Activated CD8-positive, alpha-beta memory T cell treated with anti-CD3 and anti-CD28 coated beads, Interleukin-2, amount 50 U/mL, for 24 hours (primary cell): ENCODE results near the gene USF2.
"Not testable (repeated sequence)": the region's sequence is repeated elsewhere in the genome, so short reads cannot be mapped to it uniquely, and the experiment has no call there.

Experiments used
- DNase-seq: peaks from one replicate; pipeline ENCODE4 v3.0.0-alpha.2; 2020; ENCODE audit errors: extremely low read depth

Gene USF2

DNA sequence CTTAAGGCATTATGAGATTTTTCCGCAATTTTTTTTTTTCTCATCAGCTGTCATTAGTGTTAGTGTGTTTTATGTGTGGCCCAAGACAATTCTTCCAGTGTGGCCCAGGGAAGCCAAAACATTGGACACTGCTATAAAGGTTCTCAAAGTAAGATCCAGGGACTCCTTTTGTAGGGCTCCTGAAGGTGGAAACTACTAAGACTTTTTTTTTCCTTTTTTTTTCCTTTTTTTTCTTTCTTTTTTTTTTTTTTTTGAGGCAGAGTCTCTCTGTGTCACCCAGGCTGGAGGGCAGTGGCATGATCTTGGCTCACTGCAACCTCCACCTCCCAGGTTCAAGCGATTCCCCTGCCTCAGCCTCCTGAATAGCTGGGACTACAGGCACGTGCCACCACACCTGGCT lies 16.7 kb downstream of the USF2 start:
- not testable (repeated sequence) for DNase-seq

- not testable (repeated sequence) for DNase-seq
These were observed 17.3 kb downstream of the USF2 start for GRCh38 chr19:35286101-35286500.

GRCh38 chr19:35287713-35288112 lies 19.0 kb downstream of the USF2 start:
- DNase-seq = no peak

GRCh38 chr19:35288331-35288730 lies 19.6 kb downstream of the USF2 start:
- no peak for DNase-seq

GRCh38 chr19:35288906-35289305 lies 20.1 kb downstream of the USF2 start:
- DNase-seq = no peak

DNA sequence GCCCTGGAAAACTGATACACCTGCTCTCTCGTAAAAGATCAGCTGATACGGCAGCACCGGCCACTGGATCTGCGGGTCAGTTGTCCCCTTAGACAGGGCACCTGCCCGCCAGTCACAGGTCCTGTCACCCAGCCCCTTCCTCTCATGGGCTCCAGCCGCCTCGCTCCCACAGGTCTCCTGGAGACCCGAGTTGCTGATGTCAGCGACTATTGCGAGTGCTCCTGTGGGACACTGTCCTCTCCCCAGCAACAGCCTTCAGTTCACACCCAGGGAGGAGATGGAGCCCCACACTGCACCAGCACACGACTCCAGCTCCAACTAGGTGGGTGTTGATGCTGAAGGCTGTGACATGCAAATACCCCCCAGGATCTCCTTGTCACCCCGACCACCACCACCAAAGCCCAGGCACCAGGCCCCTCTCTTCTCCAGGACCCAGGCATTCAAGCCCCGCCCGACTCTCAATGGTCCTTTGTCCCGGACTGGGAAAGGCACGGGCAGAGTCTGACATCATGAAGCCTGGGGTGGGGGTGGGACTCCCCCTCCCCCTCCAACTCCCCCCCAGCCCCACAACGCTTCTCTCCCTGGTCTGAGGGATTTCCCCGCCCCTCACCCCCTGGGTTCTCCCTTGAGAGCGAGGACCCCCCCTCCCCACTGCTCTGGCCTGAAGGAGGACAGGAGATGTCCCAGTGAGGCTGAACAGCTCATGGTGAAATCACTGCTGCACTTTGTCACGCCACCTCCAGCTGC lies 21.8 kb downstream of the USF2 start:
- no peak for DNase-seq

- no peak for DNase-seq
These were observed 22.5 kb downstream of the USF2 start for GRCh38 chr19:35291259-35291658.

DNA sequence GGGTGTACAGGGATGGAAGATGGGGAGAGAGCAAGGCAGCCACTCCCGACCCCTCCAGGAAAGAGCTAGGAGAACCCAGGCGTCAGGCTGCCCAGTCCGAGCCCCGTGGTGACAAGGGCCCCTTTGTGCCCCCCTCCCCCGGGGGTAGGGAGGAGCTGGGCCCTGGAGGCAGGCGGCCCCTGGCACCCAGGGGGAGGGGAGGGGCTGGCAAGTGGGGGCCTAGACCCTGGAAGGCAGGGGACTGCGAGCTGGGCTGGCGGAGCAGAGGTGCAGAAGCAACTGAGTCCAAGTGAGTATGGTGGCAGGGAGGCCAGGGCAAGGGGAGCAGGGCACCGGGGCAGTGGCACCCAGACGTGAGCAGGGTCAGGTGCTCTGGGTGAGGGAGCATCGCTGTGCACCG lies 23.2 kb downstream of the USF2 start, which contains the start of gene MAG:
TSS of gene MAG (plus strand) at position 246 of the 400 bp plus-strand sequence. CDS start 3,248 bp downstream, outside the sequence.
- DNase-seq = no peak

DNA sequence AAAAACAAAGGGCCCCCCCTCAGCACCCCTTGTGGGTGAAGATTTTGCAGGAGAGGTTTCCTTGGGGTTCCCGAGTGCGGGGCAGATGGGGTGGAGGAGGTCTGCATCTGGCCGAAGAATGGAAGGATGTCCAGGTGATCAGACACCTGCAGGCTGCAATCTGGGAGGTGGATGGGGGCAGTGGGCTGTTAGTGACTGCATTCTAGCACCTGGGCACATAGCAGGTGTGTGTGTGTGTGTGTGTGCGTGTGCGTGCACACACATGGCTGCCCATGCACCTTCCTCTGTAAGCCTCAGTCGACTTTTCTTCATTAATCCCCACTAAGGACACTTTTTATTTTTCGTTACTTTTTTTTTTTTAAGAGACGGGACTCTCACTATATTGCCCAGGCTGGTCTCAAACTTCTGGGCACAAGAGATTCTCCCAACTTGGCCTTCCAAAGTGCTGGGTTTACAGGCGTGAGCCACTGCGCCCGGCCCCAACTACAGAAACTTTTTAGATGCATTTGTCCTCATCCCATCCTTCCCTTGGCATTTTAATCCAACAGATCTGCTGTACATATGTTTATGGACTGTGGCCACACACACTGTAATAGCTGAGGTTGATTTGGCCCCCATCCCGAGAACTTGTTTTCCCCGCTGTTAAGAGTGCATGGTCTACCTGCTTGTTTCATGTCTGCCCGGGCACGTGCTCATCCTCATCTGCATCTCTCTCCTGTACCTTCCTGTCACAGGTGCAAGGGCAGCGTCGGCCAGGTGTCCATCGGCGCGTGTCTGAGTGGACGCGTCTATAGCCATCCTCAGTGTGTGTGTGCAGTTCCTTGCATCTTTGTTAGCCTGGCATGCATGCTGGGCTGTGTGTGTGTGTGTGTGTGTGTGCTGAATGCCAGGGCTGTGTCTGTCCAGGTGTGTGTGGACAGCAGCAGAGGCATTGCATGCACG lies 23.9 kb downstream of the USF2 start:
- no peak for DNase-seq

DNA sequence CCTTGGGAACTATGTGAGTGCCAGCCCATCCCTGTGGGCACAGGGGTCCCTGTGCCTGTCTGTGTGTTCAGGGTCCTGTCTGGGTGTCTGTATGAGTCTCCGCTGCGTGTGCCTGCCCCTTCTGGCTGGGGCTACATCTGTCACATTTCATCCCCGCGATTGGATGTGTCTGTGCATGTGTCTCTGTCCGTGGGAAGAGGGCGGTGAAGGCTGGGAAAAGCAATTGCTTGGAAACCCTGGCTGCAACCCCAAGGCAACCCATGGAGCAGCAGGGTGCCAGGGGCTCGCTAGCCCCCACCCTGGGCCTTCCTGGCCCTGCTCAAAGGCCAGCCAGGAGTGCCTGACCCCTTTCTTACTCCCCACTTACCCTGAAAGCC lies 24.6 kb downstream of the USF2 start:
- no peak for DNase-seq

- DNase-seq = no peak
These were observed 25.0 kb downstream of the USF2 start for GRCh38 chr19:35293808-35294207.

DNA sequence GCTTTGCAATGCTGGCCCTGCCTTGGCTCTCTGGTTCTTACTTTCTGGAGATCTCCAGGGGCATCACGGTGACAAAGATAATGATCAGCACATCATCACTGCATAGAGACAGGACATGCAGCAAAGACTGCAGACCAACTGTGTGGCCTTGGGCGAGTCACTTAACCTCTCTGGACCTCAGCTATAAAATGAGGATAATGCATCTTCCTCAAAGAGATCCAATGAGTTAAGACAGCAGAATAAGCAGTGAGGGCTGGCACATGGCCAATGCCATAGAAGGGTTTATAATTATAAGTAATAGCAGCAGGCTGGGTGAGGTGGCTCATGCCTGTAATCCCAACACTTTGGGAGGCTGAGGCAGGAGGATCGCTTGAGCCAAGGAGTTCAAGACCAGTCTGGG lies 25.6 kb downstream of the USF2 start:
- DNase-seq = no peak

GRCh38 chr19:35294859-35295791 lies 26.4 kb downstream of the USF2 start:
- no peak for DNase-seq

DNA sequence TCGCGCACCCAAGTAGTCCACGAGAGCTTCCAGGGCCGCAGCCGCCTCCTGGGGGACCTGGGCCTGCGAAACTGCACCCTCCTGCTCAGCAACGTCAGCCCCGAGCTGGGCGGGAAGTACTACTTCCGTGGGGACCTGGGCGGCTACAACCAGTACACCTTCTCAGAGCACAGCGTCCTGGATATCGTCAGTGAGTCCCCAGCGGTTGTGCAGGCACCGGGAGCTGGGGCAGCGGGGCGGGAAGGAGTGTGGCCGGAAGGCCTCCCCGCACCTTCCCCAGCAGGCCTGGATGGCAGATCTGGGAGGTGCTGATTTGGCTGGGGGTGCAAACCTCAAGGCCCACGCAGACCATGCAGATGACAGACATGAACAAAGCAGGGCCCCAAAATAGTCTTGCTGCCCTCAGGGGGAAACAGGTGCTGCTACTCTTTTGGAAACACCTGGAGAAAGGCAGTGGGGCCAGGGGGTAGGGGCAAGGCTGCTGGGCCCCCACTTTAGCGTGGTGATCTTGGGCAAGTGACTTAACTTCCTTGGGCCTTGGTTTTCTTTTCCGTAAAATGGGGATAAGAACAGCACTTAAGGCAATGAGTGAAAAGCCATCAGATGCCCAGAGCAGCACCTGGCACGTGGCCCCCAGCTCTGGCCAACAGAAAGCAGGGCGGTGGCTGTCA lies 27.2 kb downstream of the USF2 start:
- DNase-seq = no peak

DNA sequence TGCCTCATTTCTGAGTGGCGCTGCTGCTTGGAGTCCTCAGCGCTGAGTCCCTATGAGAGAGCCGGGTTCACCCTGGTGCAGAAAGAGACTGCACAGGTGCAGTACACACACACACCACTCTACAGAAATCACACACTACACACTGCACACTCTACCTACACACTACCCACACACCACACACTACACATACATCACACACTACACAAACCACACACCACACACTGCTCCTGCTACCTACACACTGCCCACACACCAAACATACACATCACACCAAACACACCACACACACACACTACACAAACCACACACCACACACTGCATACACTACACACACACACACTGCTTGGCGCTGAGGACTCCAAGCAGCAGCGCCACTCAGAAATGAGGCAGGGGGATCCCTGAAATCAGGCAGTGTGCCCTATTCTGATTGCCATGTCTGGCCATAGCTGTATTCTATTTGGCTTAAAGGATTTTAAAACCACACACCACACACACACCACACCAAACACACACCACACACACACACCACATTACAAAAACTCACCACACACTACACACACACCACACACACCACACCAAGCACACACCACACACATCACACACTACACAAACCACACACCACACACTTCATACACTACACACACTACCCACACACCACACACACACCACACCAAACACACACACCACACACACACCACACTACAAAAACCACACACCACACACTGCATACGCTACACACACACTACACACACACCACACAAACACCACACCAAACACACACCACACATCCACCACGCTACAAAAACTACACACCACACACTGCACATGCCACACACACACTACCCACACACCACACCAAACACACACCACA lies 28.1 kb downstream of the USF2 start:
- DNase-seq = no peak

DNA sequence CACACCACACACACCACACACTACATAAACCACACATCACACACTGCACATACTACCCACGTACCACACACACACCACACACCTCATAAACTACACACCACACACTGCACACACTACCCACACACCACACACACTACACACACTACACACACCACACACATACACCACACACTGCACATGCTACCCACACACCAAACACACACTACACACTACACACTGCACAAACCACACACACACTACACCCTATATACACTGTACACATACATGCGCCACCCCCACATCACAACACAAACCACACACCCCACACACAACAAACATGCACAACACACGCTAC lies 28.7 kb downstream of the USF2 start:
- DNase-seq = no peak

DNA sequence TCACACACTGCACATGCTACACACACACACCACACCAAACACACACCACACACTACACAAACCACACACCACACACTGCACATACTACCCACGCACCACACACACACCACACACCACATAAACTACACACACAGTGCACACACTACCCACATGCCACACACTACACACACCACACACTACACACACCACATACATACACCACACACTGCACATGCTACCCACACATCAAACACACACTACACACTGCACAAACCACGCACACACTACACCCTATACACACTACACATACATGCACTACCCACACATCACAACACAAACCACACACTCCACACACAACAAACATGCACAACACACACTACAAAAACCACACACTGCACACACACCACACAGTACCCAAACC lies 29.2 kb downstream of the USF2 start:
- DNase-seq = no peak

DNA sequence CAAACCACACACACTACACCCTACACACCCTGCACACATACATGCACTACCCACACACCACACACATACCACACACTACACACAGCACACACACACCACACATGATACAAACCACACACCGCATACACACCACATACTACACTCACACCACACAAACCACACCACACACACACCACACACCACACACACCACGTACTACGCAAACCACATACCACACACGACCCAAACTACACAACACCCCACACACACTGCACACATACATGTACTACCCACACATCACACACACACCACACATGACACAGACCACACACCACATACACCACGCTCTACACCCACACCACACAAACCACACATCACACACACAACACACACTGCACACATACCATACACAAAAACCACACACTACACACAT lies 29.8 kb downstream of the USF2 start:
- DNase-seq = no peak

- DNase-seq = no peak
These were observed 31.0 kb downstream of the USF2 start for GRCh38 chr19:35299523-35300338.

GRCh38 chr19:35300339-35300649 lies 31.5 kb downstream of the USF2 start:
- DNase-seq = no peak
